GM21447 (cell line): ENCODE results near the gene RNF113B.

Experiments
- ATAC-seq: cut with Tn5 transposase; IDR thresholded peaks from one replicate; pipeline ENCODE4 v1.9.1; 2021; ENCODE audit not compliant: unreplicated experiment

Gene RNF113B

GRCh38 chr13:98142380-98143156 lies 34.5 kb downstream of the RNF113B start, which contains the start of gene FARP1:
TSS of gene FARP1 (plus strand) at chr13:98143094. CDS start at chr13:98213243, 70,149 bp downstream.
- peak; percentile 71 for ATAC-seq

GRCh38 chr13:98141509-98142379 lies 35.3 kb downstream of the RNF113B start:
- ATAC-seq: peak; percentile 14

- ATAC-seq: no peak
These were observed 36.0 kb downstream of the RNF113B start for GRCh38 chr13:98141091-98141490.

GRCh38 chr13:98134901-98135300 lies 42.2 kb downstream of the RNF113B start:
- ATAC-seq: no peak

- peak; percentile 94 for ATAC-seq
These were observed 43.1 kb downstream of the RNF113B start for GRCh38 chr13:98133946-98134345.

- ATAC-seq: no peak
These were observed 47.9 kb downstream of the RNF113B start for GRCh38 chr13:98129059-98129746.
